DMS53 treated with DMSO at 0.1 percent for 48 hours (cell line): Measurements from ENCODE around the gene CCDC17.

Experiments
- DNase-seq: peaks from one replicate; lab custom pipeline; 2025; ENCODE audit not compliant: unreplicated experiment; lab: John Stamatoyannopoulos, UW

CCDC17 gene

DNA sequence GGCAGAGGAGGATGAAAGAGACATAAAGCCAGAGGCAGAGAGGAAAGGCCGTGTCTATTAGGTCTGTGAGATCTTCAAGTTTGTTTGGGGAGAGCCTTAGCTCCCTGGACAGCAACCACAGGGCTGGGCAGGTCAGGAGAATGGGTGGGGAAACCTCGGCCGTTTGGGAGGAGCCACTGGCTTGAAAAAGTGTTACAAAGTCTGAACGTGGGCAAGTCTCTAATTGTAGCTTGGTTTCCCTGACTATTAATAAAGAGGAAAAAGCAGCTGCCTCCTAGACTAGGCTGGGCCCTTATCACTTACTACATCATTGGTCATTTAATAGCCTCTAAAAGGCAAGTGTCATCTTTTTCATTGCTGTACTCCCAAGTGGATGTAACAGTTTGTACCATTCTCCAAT lies at the start of gene CCDC17:
CCDC17 (minus strand) TSS at position 83 of the 400 bp plus-strand sequence. CDS start 145 bp downstream, outside the sequence.
- DNase-seq = no peak

DNA sequence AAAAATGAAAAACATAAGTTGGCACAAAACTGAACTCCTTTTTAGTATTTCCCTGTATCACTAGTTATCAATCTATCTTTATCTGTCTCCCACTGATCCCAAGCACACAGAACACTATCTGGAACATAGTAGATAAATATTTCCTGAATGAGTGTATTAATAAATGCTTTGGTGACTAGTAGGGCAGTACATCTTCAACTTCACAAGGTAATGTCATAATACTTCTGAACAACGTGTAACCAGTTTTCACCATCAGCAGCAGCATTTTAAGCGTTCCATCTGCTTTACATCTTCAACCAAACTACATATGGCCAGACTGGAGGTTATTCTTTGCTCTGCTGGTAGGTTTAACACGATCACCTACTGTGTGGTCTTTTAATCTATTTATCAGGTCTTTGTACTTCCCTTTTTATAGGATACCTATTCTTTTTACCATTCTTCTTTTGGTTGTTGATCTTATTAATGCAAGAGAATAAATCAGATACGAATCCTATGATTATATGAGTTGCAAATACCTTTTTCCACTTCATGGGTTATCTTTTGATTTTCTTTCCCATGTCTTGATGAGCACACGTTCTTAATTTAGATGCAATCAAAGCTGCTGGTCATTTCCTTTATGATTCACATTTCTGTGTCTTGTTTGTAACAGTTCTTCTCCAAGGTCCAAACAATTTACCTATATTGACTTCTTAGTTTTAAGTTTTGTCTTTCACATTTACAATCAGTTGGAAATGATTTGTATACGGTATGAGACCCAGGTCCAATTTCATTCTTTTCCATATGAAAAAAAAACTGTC lies 46.2 kb upstream of the CCDC17 start:
- DNase-seq = no peak

DNA sequence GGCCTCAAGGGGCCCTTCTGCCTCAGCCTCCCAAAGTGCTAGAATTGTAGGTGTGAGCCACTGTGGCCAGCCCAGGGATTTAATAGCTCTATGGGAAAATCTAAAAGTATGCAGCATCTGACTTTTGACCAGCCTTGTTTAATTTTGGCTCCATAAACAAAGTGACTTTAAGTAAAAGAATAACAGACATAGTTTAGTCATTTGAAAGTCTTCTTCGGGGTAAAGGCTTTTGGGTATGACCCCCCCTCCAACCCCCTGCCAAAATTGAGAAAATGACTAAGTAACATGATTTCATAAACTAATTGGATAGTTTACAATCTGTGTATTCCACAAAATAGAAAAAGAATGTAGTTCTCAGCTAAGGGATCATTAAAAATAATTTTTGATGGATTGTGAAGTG lies 45.5 kb upstream of the CCDC17 start:
- no peak for DNase-seq

DNA sequence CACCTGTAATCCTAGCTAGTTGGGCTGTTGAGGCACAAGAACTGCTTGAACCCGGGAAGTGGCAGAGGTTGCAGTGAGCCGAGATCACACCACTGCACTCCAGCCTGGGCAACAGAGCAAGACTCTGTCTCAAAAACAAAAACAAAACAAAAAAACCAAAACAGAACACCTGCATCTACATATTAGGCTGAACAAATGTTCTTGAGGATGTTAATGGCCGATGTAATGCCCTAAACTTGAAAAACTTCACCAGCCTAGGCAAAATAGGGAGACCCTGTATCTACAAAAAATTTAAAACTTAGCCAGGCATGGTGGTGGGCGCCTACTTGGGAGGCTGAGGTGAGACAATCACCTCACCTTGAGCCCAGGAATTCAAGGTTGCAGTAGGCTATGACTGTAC lies 44.7 kb upstream of the CCDC17 start:
- DNase-seq = no peak

DNA sequence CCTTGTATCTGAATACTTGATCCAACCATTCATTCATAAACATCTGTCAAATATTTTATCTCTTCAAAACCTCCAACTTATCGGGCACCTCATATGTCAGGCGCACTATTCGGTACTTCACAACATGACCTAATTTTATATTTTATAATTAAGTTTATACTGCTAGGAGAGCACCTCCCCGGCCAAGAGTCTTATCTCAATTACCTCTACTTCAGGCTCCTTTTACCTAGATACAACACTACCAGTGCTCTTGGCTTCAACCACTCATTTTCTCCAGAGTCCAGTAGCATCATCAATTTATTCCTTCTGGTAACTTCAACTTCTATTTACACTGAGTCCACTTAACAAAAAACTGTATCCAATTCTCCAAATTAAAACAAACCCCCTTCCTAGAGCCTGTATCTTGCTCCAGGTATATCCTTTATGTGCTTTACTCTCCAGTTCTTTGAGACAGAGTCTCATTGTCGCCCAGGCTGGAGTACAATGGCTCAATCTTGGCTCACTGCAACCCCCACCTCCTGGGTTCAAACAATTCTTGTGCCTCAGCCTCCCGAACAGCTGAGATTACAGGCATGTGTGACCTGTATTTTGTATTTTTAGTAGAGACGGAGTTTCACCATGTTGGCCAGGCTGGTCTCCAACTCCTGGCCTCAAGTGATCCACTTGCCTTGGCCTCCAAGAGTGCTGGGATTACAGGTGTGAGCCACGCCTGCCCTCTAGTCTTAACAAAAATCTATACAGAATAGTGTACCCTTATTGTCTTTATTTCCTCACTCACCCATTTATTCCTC lies 43.7 kb upstream of the CCDC17 start:
- DNase-seq = no peak

DNA sequence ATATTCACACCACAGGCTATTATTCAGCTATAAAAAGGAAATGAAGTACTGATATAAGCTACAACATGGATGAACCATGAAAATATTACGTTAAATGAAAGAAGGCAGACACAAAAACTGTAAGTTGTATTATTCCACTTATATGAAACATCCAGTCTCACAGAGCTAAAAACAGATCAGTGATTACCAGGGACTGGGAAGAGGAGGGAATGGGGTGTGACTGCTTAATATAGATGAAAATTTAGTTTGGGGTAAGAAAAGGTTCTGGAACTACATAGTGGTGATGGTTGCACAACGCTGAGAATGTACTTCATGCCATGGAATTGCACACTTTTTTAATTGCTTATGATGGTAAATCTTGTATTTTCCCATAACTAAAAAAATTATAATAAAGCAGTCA lies 43.0 kb upstream of the CCDC17 start:
- DNase-seq = no peak

DNA sequence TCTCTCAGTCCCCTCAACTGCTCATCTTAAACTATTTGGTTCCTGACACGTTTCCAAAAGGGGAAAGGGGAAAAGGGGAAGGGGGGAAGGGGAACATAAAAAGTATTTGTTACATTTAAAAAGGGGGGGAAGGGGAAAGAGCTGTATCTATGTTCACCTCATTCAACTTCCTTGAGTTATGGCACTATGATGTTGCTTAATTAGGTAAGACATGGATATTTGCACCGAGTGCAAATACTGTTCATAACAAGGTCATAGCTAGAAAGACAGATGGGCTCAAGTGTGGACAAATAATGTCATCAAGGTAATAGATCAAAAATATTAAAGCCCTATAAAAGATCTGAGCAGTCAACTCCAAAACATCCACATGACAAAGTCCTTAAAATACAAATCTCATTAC lies 36.5 kb upstream of the CCDC17 start:
- DNase-seq = no peak

DNA sequence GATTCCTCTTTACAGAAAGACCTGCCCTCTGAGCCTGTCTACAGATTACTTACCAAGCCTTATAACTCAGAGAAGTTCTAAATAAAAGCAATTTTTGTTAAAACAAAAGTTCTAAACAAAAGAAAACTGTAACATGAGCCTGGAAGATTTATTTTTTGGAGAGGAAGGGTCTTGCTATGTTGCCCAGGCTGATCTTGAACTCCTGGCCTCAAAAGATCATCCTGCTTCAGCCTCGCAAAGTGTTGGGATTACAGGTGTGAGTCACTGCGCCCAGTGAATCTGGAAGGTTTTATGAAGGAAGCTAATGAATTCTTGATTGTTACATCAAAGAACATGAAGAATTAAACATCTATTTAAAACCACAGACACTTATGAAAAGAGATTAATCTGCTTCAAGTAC lies 35.4 kb upstream of the CCDC17 start:
- DNase-seq = no peak

DNA sequence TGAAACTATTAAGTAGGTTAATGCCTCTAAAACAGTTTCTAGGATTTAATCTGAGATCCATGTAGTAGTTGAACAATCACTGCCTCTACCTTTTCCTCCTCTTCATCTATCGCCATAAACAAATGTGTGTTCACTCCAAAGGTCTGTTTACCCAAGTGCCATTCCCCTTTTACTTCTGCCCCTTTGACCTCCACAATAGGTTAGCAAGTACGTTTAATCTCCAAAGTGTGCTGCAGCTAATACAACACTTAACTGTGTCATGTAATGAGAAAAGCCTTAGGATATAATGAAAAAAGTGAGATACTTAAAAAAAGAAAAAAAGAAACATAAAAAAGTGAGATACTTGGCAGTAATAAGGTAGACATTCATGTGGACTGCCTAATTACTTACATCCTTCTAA lies 34.3 kb upstream of the CCDC17 start:
- no peak for DNase-seq

DNA sequence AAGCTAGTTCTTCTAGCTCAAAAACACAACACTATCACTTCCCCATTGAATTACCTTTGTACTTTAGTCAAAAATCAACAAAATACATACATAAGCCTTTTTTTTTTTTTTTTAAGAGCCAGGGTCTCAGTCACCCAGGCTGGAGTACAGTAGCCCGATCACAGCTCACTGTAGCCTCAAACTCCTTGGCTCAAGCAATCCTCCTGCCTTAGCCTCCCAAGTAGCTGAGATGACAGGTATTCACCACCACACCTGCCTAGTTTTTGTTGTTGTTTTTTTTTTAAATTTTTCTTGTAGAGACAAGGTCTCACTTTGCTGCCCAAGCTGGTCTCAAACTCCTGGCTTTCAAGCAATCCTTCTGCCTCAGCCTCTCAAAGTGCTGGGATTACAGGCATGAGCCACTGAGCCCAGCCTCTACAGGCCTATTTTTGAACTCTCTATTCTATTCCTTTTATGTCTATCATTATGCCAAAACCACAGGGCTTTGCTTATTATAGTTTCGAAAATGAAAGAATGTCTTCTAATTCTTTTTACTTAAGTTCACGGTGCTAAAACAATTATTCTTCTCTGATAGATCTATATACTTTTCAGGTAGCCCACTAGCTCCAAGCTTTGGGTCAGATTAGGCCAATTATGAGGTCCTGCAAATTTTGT lies 32.8 kb upstream of the CCDC17 start:
- no peak for DNase-seq

DNA sequence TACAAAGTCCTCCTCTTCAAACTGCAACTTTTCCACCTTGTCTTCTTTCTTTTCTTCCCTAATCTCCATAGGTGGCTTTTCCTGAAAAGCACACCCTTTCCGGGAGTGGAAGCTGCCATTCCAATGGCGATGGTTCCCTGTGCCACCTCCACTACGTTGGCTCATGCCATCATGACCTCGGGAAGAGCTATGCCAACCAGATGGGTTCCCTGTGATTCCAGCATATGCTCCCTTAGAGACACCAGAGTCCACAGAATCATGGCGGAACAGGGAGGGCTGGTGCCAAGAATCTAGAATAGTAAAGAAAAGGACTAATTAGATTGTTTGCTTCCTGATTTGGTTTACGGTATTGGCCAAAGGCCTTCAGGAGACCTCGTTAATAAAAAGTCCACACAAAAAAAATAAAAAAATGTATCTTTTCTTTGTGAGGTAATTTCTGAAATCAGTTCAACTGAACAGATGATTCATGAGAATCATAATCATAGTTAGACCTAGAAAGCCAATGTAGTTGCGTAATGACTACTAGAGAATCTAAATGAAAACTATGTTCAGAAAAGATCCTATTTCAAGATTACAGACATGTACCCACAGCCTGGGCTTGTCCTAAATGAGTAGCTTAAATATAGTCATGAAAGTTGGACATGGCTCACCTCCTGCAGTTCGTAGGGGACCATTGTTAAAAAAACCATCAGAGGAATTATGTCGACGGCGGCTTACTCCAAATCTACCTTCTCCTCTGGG lies 30.9 kb upstream of the CCDC17 start:
- no peak for DNase-seq

DNA sequence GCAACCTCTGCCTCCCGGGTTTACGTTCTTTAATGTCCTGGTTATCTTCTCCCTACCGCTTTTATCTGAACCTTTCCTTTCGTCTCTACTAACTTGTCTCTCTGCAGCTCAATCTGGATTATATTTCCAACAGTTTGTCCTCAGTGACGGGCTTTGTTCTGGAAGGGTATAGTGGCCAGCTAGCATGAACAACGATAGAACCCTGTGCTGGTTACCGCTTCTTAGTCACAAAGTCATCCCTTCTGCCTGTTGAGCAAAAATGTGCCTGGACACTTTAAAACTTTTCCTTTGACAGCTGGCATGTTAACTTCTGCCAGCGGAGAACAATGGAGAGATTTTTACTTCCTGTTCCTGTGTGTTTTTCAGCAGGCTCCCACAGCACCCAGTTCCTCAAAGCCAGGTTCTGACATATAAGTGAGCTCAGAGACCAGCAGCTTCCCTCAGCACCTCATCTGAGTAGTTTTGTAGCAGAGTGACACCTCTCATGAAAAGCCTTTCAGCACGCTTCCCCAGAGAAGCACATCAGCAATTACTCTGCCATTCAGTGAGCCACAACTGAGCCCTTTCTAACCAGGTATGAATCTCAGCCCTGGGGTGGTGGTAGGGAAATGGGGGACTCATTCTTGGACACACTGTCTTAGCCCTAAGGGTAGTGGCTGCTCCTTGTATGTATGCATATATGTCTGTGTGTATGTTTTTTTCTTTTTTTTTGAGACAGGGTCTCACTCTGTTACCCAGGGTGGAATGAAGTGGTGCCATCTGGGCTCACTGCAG lies 23.6 kb upstream of the CCDC17 start:
- DNase-seq = no peak

DNA sequence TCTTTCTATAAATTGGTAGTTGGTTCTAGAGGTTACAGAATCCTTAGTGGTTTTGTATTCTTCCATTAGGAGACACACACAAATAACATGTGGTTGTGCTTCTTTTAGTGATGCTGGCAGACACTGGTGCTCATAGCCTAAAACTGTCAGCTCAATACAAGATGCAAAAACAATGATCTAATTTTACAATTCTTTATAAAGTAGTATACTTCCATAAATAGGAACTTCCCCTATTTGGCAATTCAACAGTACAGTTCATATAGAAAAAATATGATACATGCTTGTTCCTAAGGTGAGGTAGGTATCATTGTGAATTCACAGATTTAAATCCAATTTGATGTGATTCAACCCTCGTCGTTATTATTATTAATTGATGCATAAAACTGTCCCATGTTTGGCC lies 20.8 kb upstream of the CCDC17 start:
- no peak for DNase-seq

DNA sequence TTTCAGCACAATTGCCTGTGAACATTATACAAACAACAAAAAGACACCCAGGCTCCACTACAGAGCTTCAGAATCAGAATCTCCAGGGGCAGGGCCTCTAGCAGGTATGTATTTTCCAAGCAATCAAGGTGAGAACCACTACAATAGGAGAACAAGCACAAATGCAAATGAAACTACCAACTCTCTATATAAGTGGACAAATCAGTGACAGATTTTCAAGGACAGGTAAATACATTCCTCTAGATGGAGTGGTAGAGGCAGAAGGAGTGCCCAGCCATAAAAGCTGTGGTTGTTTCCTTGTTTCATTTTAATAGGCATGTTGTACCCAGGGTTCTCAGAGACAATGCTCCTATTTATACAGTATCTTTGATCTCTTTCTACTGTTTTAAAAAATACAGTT lies 20.1 kb upstream of the CCDC17 start:
- DNase-seq = no peak

DNA sequence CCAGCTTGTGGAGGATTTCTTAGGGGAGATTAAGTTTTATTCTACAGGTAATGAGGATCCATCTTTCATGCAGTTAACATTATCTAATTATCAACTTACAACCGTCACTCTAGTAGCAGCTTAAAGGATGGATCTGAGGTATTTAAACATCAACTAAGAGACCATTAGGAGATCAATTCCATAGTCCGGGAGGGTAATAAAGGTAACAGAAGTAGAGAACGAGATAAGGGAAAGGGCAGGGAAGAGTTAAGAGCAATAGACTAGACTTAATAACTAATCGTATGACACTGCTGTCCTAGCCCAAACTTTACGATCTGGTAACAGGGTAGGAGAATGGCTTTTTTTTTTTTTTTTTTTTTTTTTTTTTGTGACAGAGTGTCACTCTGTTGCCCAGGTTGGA lies 19.5 kb upstream of the CCDC17 start:
- DNase-seq = no peak

DNA sequence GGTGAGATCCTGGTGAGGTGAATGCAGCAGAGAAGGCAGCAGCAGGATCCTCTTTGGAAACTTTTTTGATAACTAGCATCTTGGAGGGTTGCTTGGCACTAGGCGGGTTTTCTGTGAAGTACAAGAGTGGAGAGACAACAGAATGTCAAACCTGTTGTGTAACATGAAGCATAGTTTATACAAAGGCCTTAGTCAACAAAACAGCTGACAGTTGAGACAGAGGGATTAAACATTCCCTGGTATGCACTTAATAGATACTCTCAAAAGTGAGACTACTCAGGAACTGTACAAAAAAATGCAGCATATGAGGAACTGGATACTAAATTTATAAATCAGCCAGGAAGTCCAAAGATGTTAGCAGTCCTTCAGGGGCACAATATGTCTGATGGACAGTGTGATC lies 16.4 kb upstream of the CCDC17 start:
- DNase-seq = no peak

DNA sequence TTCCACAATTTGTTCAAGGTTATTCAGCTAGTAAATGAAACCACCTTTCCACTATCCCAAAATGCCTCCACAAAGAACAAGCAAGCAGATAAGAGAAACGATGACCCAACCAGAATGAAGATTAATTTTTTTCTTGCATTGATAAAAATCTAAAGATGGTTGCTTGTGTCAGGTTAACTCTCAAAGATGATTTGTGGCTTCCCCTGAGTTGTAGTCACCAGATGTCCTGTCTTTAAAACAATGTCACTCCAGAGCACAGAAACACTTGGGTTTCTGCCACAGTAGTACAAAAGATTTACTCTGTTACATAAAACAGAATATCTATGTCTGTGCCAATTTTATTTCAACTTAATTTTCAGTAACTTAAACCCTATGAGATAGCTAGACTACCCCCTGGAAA lies 11.4 kb upstream of the CCDC17 start:
- no peak for DNase-seq

DNA sequence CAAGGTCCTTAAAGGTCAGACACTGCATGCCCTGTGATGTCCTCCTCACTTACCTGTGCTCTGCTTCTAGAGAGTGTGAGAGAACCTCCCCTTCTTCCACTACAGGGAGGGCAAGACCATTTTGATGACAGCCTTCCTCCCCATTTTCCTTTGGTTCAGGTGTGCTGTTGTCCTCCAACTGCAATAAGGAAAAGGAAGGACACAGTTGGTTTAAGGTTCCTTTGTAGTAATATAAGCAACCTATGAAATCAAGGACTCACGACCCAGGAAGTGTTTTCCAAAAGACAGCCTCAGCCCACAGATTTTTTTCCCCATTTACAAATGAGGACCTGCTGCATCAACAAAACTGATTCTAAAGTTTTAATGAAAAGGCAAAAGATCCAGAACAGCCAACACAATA lies 6.6 kb upstream of the CCDC17 start:
- no peak for DNase-seq

DNA sequence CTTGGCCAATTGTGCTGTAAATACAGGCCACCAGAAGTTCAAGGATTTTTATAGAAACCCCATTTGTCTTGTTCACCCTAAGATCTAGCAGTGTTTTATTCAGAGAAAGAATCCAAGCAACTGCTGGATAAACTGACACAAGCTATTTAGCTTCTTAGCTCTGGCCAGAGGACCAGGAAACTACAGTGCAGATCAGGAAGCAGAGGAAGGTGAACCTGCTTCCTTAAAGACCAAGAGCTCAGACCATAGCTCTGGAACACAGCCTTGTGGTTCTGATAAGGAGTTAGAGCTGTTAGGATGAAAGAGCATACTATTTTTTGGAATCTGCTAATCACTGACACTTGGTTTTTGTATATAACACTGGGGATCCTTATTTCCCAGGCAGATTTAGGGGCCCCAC lies 5.2 kb upstream of the CCDC17 start:
- no peak for DNase-seq

DNA sequence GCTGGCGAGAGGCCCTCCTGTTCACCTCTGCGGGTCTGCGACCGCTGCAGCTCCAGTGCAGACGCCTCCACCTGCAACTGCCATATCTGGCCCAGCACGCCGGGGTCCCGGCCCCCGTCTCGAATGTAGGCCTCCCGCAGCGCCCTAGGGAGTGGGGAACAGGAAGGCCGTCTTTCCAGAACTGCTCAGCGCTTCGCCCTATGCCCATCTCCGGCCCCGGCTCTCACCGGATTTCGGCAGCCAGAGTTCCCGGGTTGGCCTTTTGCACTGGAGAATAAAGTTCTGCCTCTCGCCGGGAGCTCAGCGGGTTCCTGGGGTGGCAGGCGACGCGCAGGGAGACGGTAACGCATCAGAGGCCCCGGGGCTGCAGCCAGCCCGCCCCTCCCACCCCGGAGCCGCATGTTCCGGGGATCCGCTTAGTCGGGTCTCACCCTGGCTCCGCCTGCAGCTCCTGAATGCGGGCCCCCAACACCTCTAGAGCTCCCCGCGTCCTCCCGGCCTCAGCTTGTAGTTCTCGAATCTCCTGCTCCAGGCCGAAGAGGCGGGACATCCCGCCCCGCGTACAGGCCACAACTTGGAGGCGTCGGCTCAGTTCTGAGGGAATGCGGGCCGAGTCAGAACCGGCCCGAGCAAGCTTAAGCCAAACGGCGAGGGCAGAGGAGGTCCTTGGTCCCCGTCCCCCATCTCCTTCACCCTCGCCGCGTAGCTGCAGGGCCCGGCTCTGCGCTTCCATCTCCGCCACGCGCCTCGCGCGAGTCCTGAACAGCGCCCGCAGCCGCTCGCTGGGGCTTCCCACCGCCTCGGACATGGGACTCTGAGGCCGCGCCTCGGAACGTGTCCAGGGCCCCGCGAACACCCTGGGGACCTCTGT lies 1.1 kb downstream of the CCDC17 start:
- DNase-seq = no peak
